Esophagus squamous epithelium (tissue), 4 donors: ENCODE measurements around the gene PDRG1.

Source experiments
- CTCF ChIP-seq, 6 experiments: fragments of 450-650 bp in 4 of 6; fragments of 200-600 bp in 2 of 6; sonication (generic) in 2 of 6; IDR thresholded peaks; one replicate each; pipeline ENCODE4 v1.5.1; 2016 to 2019; ENCODE audit warnings: antibody characterized with exemption in 6 of 6, mild to moderate bottlenecking in 4 of 6, moderate library complexity in 4 of 6
- POLR2A ChIP-seq, 4 donors: fragments of 450-650 bp; IDR thresholded peaks; one replicate each; pipeline ENCODE4 v1.6.1; 2017; ENCODE audit warnings: antibody characterized with exemption in 4 of 4, mild to moderate bottlenecking in 4 of 4, moderate library complexity in 3 of 4

GRCh38 chr20:31925631-31926030 lies 26.2 kb downstream of the PDRG1 start:
- TF ChIP-seq CTCF (IDR thresholded peaks at IDR 0.05): no peak
- no peak for TF ChIP-seq POLR2A (IDR thresholded peaks at IDR 0.05)
